ENCODE results near the gene MINK1.
"Not testable (repeated sequence)": the region's sequence is repeated elsewhere in the genome, so short reads cannot be mapped to it uniquely, and the experiment has no call there.

The MINK1 gene

GRCh38 chr17:4869058-4869998 lies 36.2 kb downstream of the MINK1 start:
- not testable (repeated sequence) for DNase-seq (ENCODE audit: low read depth in 4 of 4, low spot score in 1 of 4)

GRCh38 chr17:4870855-4871254 lies 37.7 kb downstream of the MINK1 start:
- no peak for DNase-seq (ENCODE audit: low read depth in 4 of 4, low spot score in 1 of 4)

- no peak for DNase-seq (ENCODE audit: low read depth in 4 of 4, low spot score in 1 of 4)
Observed at GRCh38 chr17:4872786-4873185, 39.6 kb downstream of the MINK1 start.

- no peak for DNase-seq (ENCODE audit: low read depth in 4 of 4, low spot score in 1 of 4)
Observed at GRCh38 chr17:4877089-4877488, 43.9 kb downstream of the MINK1 start.

- no peak for DNase-seq (ENCODE audit: low read depth in 4 of 4, low spot score in 1 of 4)
Observed at GRCh38 chr17:4879601-4880000, 46.5 kb downstream of the MINK1 start.

- DNase-seq (ENCODE audit: low read depth in 4 of 4, low spot score in 1 of 4) = no peak
Observed at GRCh38 chr17:4880857-4881256, 47.7 kb downstream of the MINK1 start.

GRCh38 chr17:4881761-4882555 lies 48.8 kb downstream of the MINK1 start:
- peak in 3 of 4 experiments; percentile 34 to 51 (median 41) for DNase-seq (ENCODE audit: low read depth in 4 of 4, low spot score in 1 of 4)

- no peak for DNase-seq (ENCODE audit: low read depth in 4 of 4, low spot score in 1 of 4)
Observed at GRCh38 chr17:4884489-4884888, 51.3 kb downstream of the MINK1 start.

- DNase-seq (ENCODE audit: low read depth in 4 of 4, low spot score in 1 of 4) = no peak
Observed at GRCh38 chr17:4886830-4887229, 53.7 kb downstream of the MINK1 start.

GRCh38 chr17:4887581-4887980 lies 54.4 kb downstream of the MINK1 start:
- no peak for DNase-seq (ENCODE audit: low read depth in 4 of 4, low spot score in 1 of 4)

GRCh38 chr17:4891411-4892410 lies 58.6 kb downstream of the MINK1 start:
- DNase-seq (ENCODE audit: low read depth in 4 of 4, low spot score in 1 of 4) = no peak

GRCh38 chr17:4892499-4893221 lies 59.5 kb downstream of the MINK1 start:
- DNase-seq (ENCODE audit: low read depth in 4 of 4, low spot score in 1 of 4) = no peak

GRCh38 chr17:4893272-4893671 lies 60.1 kb downstream of the MINK1 start:
- no peak for DNase-seq (ENCODE audit: low read depth in 4 of 4, low spot score in 1 of 4)

GRCh38 chr17:4893721-4894560 lies 60.8 kb downstream of the MINK1 start:
- DNase-seq (ENCODE audit: low read depth in 4 of 4, low spot score in 1 of 4) = no peak

GRCh38 chr17:4895121-4895520 lies 62.0 kb downstream of the MINK1 start:
- no peak for DNase-seq (ENCODE audit: low read depth in 4 of 4, low spot score in 1 of 4)

- DNase-seq (ENCODE audit: low read depth in 4 of 4, low spot score in 1 of 4) = no peak
Observed at GRCh38 chr17:4895657-4896331, 62.7 kb downstream of the MINK1 start.

- no peak for DNase-seq (ENCODE audit: low read depth in 4 of 4, low spot score in 1 of 4)
Observed at GRCh38 chr17:4896332-4897197, 63.4 kb downstream of the MINK1 start.

- no peak for DNase-seq (ENCODE audit: low read depth in 4 of 4, low spot score in 1 of 4)
Observed at GRCh38 chr17:4897198-4897687, 64.1 kb downstream of the MINK1 start.

All from stimulated activated CD4-positive, alpha-beta T cell treated with anti-CD3 and anti-CD28 coated beads, Interleukin-1b, Interleukin-23, amount 100 ng/mL, for 24 hours (primary cell).